HCT116 (cell line): ENCODE results near the gene INHBA. TPM values are rescaled to one million over a fixed set of nuclear protein-coding genes. Genes with fewer than 3 reads are reported as not detected.

Experiments used
- ATAC-seq: fragments of 200-7000 bp; cut with Tn5 transposase; 2 replicates; pipeline ENCODE4 v1.9.1; 2020; ENCODE audit warnings: mild to moderate bottlenecking, moderate library complexity
- BruUV-seq: library from RNA; stranded (reverse); fragments of 400-500 nt; replicated peaks from 2 replicates; lab custom pipeline; 2021; lab: Mats Ljungman, UMichigan
- CTCF ChIA-PET: fragments of 300-600 bp; sonication (Branson Sonifier 250); formaldehyde crosslinking; loops from one replicate; lab custom pipeline; 2021; ENCODE audit warnings: antibody characterized with exemption; lab: Charles Lee
- POLR2A ChIA-PET: fragments of 300-600, 350-600 bp; sonication (Branson Sonifier 250); formaldehyde crosslinking; loops from one replicate; lab custom pipeline; 2021; ENCODE audit warnings: antibody characterized with exemption; lab: Charles Lee
- RAD21 ChIA-PET, 2 experiments: fragments of 300-600 bp; sonication (Branson Sonifier 250); formaldehyde crosslinking; loops; one replicate each; lab custom pipeline; 2023; ENCODE audit warnings: low total read pairs in 2 of 2; ENCODE audit not compliant: uncharacterized antibody in 2 of 2, unreplicated experiment in 2 of 2, low non-redundant PET in 1 of 2; lab: Charles Lee
- DNase-seq: peaks from one replicate; pipeline ENCODE4 v3.0.0-alpha.2; 2010; ENCODE audit warnings: low read depth, low spot score
- H2AFZ ChIP-seq: fragments of 200-600 bp; shearing (Covaris generic), sonication (generic); 2 replicates; pipeline ENCODE4 v1.6.1; 2017; ENCODE audit warnings: low read depth, mixed run types, mixed read lengths, antibody characterized with exemption, low read length; ENCODE audit not compliant: poor library complexity, severe bottlenecking
- H3K27ac ChIP-seq: 2 replicates; pipeline ENCODE4 v1.5.1; 2012; ENCODE audit warnings: low read depth, low read length
- H3K27me3 ChIP-seq: fragments of 200-600 bp; sonication (generic); 2 replicates; pipeline ENCODE4 v1.6.1; 2016; ENCODE audit warnings: mixed run types, low read length, mixed read lengths; ENCODE audit not compliant: insufficient read depth
- H3K36me3 ChIP-seq, 2 experiments: fragments of 200-500 bp in 1 of 2; fragments of 200-600 bp in 1 of 2; sonication (Bioruptor generic) in 1 of 2; sonication (generic) in 1 of 2; 2 replicates each; pipeline versions ENCODE4 v1.5.1 to v1.6.1; 2014 to 2016; ENCODE audit warnings: low read length in 2 of 2, inconsistent platforms in 1 of 2, mixed read lengths in 1 of 2, mixed run types in 1 of 2; ENCODE audit not compliant: insufficient read depth in 2 of 2, control insufficient read depth in 1 of 2
- H3K4me1 ChIP-seq, 2 experiments: fragments of 200-600 bp in 1 of 2; sonication (generic) in 1 of 2; 2 replicates each; pipeline versions ENCODE4 v1.5.1 to v1.6.1; 2012 to 2017; ENCODE audit warnings: low read length in 2 of 2, inconsistent platforms in 1 of 2, mild to moderate bottlenecking in 1 of 2, mixed read lengths in 1 of 2, mixed run types in 1 of 2, moderate library complexity in 1 of 2; ENCODE audit not compliant: insufficient read depth in 2 of 2, control insufficient read depth in 1 of 2
- H3K4me2 ChIP-seq: fragments of 200-600 bp; sonication (generic); 2 replicates; pipeline ENCODE4 v1.6.1; 2017; ENCODE audit warnings: mixed run types, low read length, mixed read lengths
- H3K4me3 ChIP-seq, 2 experiments: fragments of 200-600 bp in 1 of 2; sonication (generic) in 1 of 2; replicated peaks in 1 of 2; 2 replicates each; pipeline ENCODE4 v1.5.1; 2011 to 2016; ENCODE audit warnings: low read length in 2 of 2, control low read depth in 1 of 2, low read depth in 1 of 2, mild to moderate bottlenecking in 1 of 2, mixed read lengths in 1 of 2, mixed run types in 1 of 2
- H3K79me2 ChIP-seq: fragments of 200-600 bp; sonication (generic); 2 replicates; pipeline ENCODE4 v1.6.1; 2017; ENCODE audit warnings: mild to moderate bottlenecking, mixed run types, low read length, moderate library complexity, mixed read lengths; ENCODE audit not compliant: insufficient read depth
- H3K9ac ChIP-seq: fragments of 200-600 bp; sonication (generic); 2 replicates; pipeline ENCODE4 v1.6.1; 2016; ENCODE audit warnings: low read length, mixed read lengths
- H3K9me2 ChIP-seq: fragments of 200-600 bp; sonication (generic), shearing (Covaris generic); 2 replicates; pipeline ENCODE4 v1.6.1; 2017; ENCODE audit warnings: mixed run types, mild to moderate bottlenecking, moderate library complexity; ENCODE audit not compliant: insufficient read depth
- H3K9me3 ChIP-seq, 2 experiments: fragments of 200-500 bp in 1 of 2; fragments of 200-600 bp in 1 of 2; sonication (Bioruptor generic) in 1 of 2; sonication (generic) in 1 of 2; 2 replicates each; pipeline ENCODE4 v1.6.1; 2014 to 2017; ENCODE audit warnings: low read length in 2 of 2, mixed read lengths in 2 of 2, inconsistent platforms in 1 of 2, low read depth in 1 of 2, mild to moderate bottlenecking in 1 of 2, mixed run types in 1 of 2, moderate library complexity in 1 of 2; ENCODE audit not compliant: control insufficient read depth in 1 of 2, insufficient read depth in 1 of 2
- H4K20me1 ChIP-seq: fragments of 200-600 bp; sonication (generic), shearing (Covaris generic); 2 replicates; pipeline ENCODE4 v1.6.1; 2017; ENCODE audit warnings: mixed run types, mild to moderate bottlenecking, moderate library complexity; ENCODE audit not compliant: insufficient read depth
- CEBPB ChIP-seq: IDR thresholded peaks from 2 replicates; pipeline ENCODE4 v1.6.1; 2012; ENCODE audit warnings: low read depth
- ELF1 ChIP-seq: IDR thresholded peaks from 2 replicates; pipeline ENCODE4 v1.6.1; 2012; ENCODE audit warnings: low read depth, borderline replicate concordance
- EZH2 ChIP-seq: fragments of 200-600 bp; sonication (generic); IDR thresholded peaks from 2 replicates; pipeline ENCODE4 v1.6.1; 2017; ENCODE audit warnings: antibody characterized with exemption, mixed run types
- RAD21 ChIP-seq: IDR thresholded peaks from 2 replicates; pipeline ENCODE4 v1.6.1; 2012; ENCODE audit warnings: low read depth, mild to moderate bottlenecking
- intact Hi-C: fragments of 100-400 bp; cut with micrococcal nuclease; formaldehyde crosslinking; loops from 2 replicates; pipeline ENCODE4 v1.10.0; 2022
- total RNA-seq: library from RNA; stranded (reverse); gene quantifications from one replicate; pipeline ENCODE4 v1.2.1, GENCODE V29; 2021; ENCODE audit not compliant: unreplicated experiment
- TF ChIP-seq, protein P1 (sequence below): IDR thresholded peaks from 2 replicates; pipeline ENCODE4 v1.6.1; 2011; ENCODE audit warnings: mild to moderate bottlenecking, low read length, moderate library complexity; ENCODE audit not compliant: insufficient replicate concordance; ENCODE audit errors: extremely low read depth
- TF ChIP-seq, protein P2 (sequence below), 3 experiments: fragments of 200-600 bp in 1 of 3; sonication (generic) in 1 of 3; IDR thresholded peaks in 2 of 3; conservative IDR thresholded peaks in 1 of 3; 2 replicates each; pipeline ENCODE4 v1.5.1; 2012 to 2017; ENCODE audit warnings: low read depth in 2 of 3, low read length in 2 of 3, antibody characterized with exemption in 1 of 3, borderline replicate concordance in 1 of 3, control low read depth in 1 of 3, mild to moderate bottlenecking in 1 of 3, mixed read lengths in 1 of 3, mixed run types in 1 of 3, moderate library complexity in 1 of 3; ENCODE audit not compliant: insufficient read depth in 1 of 3

Gene INHBA
- total RNA-seq, 1 experiment from 2014 or later, result 0.10 TPM

DNA sequence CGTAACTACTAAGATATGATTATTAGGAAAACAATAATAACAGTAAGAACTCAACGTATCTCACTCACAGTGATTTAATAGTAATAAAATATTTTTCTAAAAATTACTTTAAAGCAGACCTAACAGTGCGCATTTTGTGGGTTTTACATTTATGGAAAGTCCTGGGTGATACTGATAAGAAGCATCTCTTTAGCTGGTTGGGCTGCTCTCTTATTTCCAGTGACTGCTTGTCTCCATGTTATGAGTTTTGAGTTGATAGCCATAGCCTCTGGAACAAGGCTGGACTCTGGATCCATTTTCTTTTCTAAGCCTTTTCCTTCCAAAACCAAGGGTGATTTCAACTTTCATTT, 29.5 kb upstream of the INHBA start:
- Histone ChIP-seq H3K27me3 (0 out of 2 replicates have a peak, but pooled peaks cover 6% of the 10 kb centered on the region), H3K4me1 (no peaks in the 10 kb centered on the region), H3K27ac (no peak overlapping the region), H3K4me2 (no peak overlapping the region), H3K79me2 (no peaks in the 10 kb centered on the region), H3K9me2 (no peaks in the 10 kb centered on the region), H3K4me3 (no peak overlapping the region), H4K20me1 (no peaks in the 10 kb centered on the region), H3K9ac (no peak overlapping the region), H3K9me3 (no peaks in the 10 kb centered on the region), H3K36me3 (no peaks in the 10 kb centered on the region), H2AFZ (no peak overlapping the region)
- ChIA-PET CTCF (interaction anchor here (0.6 to 0.9 kb wide), 3 partner anchors 27 to 1500 kb away, joined by 3 to 5 read pairs (median 4); no protein-coding TSS in a partner anchor), POLR2A (no interaction called here), RAD21 (no interaction called here)
- intact Hi-C loops, result loop anchor here (2.0 to 5.0 kb wide), 2 partner anchors 1404 to 1500 kb away; no protein-coding TSS in a partner anchor
- TF ChIP-seq, protein P1, sequence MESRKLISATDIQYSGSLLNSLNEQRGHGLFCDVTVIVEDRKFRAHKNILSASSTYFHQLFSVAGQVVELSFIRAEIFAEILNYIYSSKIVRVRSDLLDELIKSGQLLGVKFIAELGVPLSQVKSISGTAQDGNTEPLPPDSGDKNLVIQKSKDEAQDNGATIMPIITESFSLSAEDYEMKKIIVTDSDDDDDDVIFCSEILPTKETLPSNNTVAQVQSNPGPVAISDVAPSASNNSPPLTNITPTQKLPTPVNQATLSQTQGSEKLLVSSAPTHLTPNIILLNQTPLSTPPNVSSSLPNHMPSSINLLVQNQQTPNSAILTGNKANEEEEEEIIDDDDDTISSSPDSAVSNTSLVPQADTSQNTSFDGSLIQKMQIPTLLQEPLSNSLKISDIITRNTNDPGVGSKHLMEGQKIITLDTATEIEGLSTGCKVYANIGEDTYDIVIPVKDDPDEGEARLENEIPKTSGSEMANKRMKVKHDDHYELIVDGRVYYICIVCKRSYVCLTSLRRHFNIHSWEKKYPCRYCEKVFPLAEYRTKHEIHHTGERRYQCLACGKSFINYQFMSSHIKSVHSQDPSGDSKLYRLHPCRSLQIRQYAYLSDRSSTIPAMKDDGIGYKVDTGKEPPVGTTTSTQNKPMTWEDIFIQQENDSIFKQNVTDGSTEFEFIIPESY, result no peak
- no peak for TF ChIP-seq CEBPB
- TF ChIP-seq EZH2, result no peak
- ATAC-seq, result no peak
- no TSS peak for BruUV-seq
- no peak for DNase-seq

DNA sequence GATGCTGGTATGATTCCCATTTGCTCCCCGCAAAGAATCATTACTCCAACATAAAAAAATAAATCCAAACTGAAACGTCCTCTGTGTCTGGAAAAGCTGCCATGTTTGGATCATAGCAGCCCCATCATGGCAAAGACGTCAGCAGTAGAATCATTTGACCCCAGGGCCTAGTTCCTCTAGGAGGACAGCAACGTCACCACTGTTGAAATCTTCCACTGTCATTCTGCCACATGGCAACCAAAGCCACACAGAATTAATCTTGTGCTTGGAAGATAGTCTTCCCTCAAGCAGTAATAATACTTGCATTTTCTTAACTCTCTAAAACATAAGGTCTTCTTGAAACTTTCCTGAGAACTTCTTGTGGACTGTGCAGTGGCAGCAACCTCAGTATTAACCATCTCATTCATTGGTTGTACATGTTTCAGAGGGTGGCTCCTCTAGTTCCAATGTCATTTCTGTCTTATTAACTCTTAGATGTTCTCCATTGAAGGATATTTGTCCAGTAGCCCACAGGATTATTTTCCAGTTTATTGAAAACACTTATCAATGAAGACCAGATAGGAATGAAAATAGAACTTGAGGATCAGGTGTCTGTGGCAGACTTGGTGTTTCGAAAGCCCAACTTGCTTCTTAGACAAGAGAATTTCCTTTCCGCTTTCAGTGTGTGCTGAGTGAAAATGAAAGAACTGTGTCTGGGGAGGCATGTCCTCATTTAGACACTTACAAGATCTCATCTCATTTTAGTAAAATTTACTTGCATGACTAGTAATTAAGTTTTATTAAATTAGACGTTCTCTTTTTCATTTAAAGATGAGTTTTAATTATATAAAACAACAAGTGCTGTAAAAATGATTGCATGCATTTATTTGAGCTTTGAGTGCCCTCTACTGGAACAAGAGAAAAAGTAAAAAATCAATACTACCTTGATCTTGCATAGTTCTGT, 28.9 kb upstream of the INHBA start:
- Histone ChIP-seq H4K20me1 (no peaks in the 10 kb centered on the region), H3K27me3 (0 out of 2 replicates have a peak, but pooled peaks cover 6% of the 10 kb centered on the region), H3K4me3 (no peak overlapping the region), H2AFZ (no peak overlapping the region), H3K9me2 (no peaks in the 10 kb centered on the region), H3K36me3 (no peaks in the 10 kb centered on the region), H3K27ac (no peak overlapping the region), H3K4me2 (no peak overlapping the region), H3K9ac (no peak overlapping the region), H3K9me3 (no peaks in the 10 kb centered on the region), H3K79me2 (no peaks in the 10 kb centered on the region), H3K4me1 (no peaks in the 10 kb centered on the region)
- intact Hi-C loops, result loop anchor here (2.0 to 5.0 kb wide), 2 partner anchors 1403 to 1499 kb away; no protein-coding TSS in a partner anchor
- POLR2A ChIA-PET, result no interaction called here
- TF ChIP-seq RAD21 (peak; percentile 59), ELF1 (no peak)
- TF ChIP-seq, protein P2, sequence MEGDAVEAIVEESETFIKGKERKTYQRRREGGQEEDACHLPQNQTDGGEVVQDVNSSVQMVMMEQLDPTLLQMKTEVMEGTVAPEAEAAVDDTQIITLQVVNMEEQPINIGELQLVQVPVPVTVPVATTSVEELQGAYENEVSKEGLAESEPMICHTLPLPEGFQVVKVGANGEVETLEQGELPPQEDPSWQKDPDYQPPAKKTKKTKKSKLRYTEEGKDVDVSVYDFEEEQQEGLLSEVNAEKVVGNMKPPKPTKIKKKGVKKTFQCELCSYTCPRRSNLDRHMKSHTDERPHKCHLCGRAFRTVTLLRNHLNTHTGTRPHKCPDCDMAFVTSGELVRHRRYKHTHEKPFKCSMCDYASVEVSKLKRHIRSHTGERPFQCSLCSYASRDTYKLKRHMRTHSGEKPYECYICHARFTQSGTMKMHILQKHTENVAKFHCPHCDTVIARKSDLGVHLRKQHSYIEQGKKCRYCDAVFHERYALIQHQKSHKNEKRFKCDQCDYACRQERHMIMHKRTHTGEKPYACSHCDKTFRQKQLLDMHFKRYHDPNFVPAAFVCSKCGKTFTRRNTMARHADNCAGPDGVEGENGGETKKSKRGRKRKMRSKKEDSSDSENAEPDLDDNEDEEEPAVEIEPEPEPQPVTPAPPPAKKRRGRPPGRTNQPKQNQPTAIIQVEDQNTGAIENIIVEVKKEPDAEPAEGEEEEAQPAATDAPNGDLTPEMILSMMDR (IDR thresholded peaks at IDR 0.05 in 2 of 3, conservative IDR thresholded peaks at IDR 0.05 in 1 of 3; ENCODE audit: borderline replicate concordance in 1 of 3, insufficient read depth in 1 of 3, low read depth in 2 of 3, low read length in 2 of 3), result peak in 2 of 3 experiments; percentile 27 to 50; a peak in 2 of 6 replicates
- no peak for ATAC-seq
- peak; percentile 1 for DNase-seq
- BruUV-seq, result no TSS peak
- CTCF ChIA-PET, result interaction anchor here (0.9 kb wide), 2 partner anchors 1400 to 1499 kb away, joined by 4 to 5 read pairs; no protein-coding TSS in a partner anchor
- RAD21 ChIA-PET, result no interaction called here
